ENCODE results near the gene SEMA3B. TPM values are rescaled to one million over a fixed set of nuclear protein-coding genes. Genes with fewer than 3 reads are reported as not detected.

The SEMA3B gene
- total RNA-seq, 4 donors from 2014 or later = 1.7 to 3.1 (median 2.1) TPM

DNA sequence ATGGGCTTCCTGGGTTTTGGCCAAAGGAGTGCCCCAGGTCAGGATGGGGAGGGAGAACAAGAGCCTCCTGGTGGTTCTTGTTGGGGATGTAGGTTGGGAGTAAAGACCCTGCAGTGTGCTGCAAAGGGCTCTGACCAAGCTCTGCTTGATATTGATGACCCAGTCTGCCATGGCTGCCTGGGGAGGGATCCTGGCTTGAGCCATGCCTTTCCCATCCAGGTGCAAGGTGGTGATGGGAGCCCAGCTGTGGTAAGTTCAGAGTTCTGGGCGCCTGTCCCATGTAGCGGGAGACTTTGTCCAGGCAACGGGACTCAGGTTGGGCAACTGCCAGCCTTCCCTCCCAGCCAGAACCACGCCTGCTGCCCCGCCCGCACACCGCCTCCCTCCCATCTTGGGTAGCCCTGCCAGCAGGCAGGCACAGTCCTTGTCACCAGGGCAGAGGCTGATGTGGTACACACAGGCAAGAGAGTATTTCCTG is 30.4 kb upstream of the SEMA3B start:
- Histone ChIP-seq H3K4me3 (peak overlapping the region; percentile 58 to 82 (median 70)), H3K36me3 (no peaks in the 10 kb centered on the region), H3K27me3 (no peaks in the 10 kb centered on the region), H3K4me1 (peaks cover 57 to 70% of the 10 kb centered on the region in 2 donors), H3K9me3 (no peaks in the 10 kb centered on the region), H3K27ac (peak overlapping the region; percentile 87 to 96 (median 87))
- in situ Hi-C loops (cut with MboI; ENCODE audit: low sequenced_read_pairs in 4 of 4) = no loop called here
- peak; percentile 91 to 93 for DNase-seq
- peak; percentile 46 to 54 for ATAC-seq
- TF ChIP-seq, protein P1, sequence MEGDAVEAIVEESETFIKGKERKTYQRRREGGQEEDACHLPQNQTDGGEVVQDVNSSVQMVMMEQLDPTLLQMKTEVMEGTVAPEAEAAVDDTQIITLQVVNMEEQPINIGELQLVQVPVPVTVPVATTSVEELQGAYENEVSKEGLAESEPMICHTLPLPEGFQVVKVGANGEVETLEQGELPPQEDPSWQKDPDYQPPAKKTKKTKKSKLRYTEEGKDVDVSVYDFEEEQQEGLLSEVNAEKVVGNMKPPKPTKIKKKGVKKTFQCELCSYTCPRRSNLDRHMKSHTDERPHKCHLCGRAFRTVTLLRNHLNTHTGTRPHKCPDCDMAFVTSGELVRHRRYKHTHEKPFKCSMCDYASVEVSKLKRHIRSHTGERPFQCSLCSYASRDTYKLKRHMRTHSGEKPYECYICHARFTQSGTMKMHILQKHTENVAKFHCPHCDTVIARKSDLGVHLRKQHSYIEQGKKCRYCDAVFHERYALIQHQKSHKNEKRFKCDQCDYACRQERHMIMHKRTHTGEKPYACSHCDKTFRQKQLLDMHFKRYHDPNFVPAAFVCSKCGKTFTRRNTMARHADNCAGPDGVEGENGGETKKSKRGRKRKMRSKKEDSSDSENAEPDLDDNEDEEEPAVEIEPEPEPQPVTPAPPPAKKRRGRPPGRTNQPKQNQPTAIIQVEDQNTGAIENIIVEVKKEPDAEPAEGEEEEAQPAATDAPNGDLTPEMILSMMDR (IDR thresholded peaks at IDR 0.05 in 4 of 5, conservative IDR thresholded peaks at IDR 0.05 in 1 of 5) = no peak
- TF ChIP-seq POLR2A (IDR thresholded peaks at IDR 0.05) = no peak
- intact Hi-C loops (cut with DNase I; ENCODE audit: low total_unique reads) = loop anchor here (1.0 kb wide), 1 partner anchor 11 kb away; no protein-coding TSS in a partner anchor

DNA sequence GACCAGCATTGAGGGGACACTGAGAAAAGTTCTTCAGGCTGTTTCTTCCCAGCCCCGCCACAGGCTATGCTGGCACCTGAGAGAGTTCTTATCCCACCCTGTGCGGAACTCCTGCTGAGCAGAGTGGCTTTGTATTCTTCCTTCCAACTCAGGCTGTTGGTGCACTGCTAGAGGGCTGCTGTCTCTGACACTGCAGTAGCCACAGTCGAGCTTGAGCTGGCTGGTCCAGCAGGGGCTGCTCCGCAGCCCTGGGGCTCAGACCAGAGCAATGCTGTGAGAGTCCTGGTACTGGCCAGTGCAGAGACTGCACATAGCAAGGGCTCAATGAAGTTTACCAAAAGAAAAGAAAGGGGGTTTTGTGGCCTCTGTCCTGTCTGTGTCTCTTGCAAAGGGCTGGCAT is 29.3 kb upstream of the SEMA3B start:
- no peak overlapping the region for H3K4me3 ChIP-seq
- H3K4me1 ChIP-seq = peaks cover 56 to 79% of the 10 kb centered on the region in 2 donors
- no peak for DNase-seq
- intact Hi-C loops (cut with DNase I; ENCODE audit: low total_unique reads) = no loop called here
- H3K27ac ChIP-seq = peak overlapping the region; percentile 87 to 96 (median 87)
- ATAC-seq = no peak
- H3K27me3 ChIP-seq = no peaks in the 10 kb centered on the region
- in situ Hi-C loops (cut with MboI; ENCODE audit: low sequenced_read_pairs in 4 of 4) = no loop called here
- H3K36me3 ChIP-seq = no peaks in the 10 kb centered on the region
- H3K9me3 ChIP-seq = no peaks in the 10 kb centered on the region
- TF ChIP-seq POLR2A (IDR thresholded peaks at IDR 0.05) = no peak
- TF ChIP-seq, protein P1 (IDR thresholded peaks at IDR 0.05 in 4 of 5, conservative IDR thresholded peaks at IDR 0.05 in 1 of 5) = no peak

DNA sequence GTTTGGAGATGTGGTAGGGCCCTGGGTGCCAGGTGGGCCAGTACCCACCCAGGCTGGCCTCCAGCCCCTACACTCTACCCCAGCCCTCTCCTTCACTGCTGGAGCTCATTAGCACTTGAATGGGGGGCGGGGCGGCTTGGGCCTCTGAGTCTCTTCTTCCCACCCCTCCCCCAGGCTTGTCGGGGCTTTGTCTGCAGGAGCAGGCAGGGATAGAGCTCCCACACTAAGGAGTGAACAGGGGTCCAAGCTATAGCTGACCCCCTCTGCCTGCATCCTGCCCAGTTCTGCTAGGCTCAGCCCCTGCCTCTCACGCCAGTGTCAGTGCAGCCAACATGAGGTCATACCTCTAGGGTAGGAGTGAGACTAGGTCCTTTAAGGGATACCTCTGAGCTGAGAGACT is 27.8 kb upstream of the SEMA3B start:
- no peak for DNase-seq
- no peaks in the 10 kb centered on the region for H3K36me3 ChIP-seq
- intact Hi-C loops (cut with DNase I; ENCODE audit: low total_unique reads) = no loop called here
- in situ Hi-C loops (cut with MboI; ENCODE audit: low sequenced_read_pairs in 4 of 4) = no loop called here
- peaks cover 60 to 90% of the 10 kb centered on the region in 2 donors for H3K4me1 ChIP-seq
- H3K9me3 ChIP-seq = no peaks in the 10 kb centered on the region
- TF ChIP-seq, protein P1 (IDR thresholded peaks at IDR 0.05 in 4 of 5, conservative IDR thresholded peaks at IDR 0.05 in 1 of 5) = no peak
- TF ChIP-seq POLR2A (IDR thresholded peaks at IDR 0.05) = no peak
- ATAC-seq = no peak
- H3K27me3 ChIP-seq = no peaks in the 10 kb centered on the region
- H3K4me3 ChIP-seq = no peak overlapping the region
- peak overlapping the region; percentile 87 to 96 (median 87) for H3K27ac ChIP-seq

DNA sequence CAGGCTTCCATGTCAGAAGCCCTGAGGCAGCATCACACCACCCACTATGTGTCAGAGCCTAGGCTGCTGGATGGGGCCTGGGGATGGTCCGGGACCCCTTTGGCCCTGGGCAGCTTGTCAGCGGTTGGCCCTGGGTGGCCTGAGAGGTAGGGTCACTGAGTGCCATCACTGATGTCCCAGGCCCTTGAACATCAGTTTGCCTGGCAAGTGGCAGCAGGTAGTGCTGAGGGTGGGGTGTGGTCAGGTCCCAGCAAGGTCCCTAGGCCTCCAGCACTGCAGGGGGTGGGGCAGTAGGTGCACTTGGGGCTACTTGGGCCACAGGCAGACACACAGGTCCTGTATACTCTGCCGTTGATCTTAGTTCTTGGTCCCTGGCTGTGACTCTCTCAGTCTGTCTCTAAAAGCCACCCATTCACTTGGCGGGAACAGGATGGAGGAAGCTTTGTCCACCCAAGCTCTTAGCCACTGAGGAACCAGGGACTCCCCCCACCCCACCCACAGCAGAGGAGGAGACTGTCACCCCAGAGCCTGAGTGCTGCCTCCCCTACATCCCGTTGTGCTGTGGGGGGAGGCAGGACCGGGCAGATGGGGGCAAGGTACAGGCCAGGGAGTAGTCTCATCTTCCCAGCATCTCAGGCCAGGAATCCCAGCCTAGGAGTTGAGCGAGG is 27.1 kb upstream of the SEMA3B start:
- H3K4me3 ChIP-seq = peak overlapping the region in 1 of 4 donors; percentile 1
- H3K4me1 ChIP-seq = peaks cover 63 to 90% of the 10 kb centered on the region in 2 donors
- ATAC-seq (no peak), DNase-seq (no peak)
- peak overlapping the region; percentile 87 to 96 (median 87) for H3K27ac ChIP-seq
- H3K9me3 ChIP-seq = no peaks in the 10 kb centered on the region
- H3K27me3 ChIP-seq = no peaks in the 10 kb centered on the region
- TF ChIP-seq, protein P1 (IDR thresholded peaks at IDR 0.05 in 4 of 5, conservative IDR thresholded peaks at IDR 0.05 in 1 of 5) = no peak
- TF ChIP-seq POLR2A (IDR thresholded peaks at IDR 0.05) = no peak
- in situ Hi-C loops (cut with MboI; ENCODE audit: low sequenced_read_pairs in 4 of 4) (no loop called here), intact Hi-C loops (cut with DNase I; ENCODE audit: low total_unique reads) (no loop called here)
- H3K36me3 ChIP-seq = no peaks in the 10 kb centered on the region
